Heart right ventricle (tissue), 16 donors: ENCODE data around the gene DCDC2C. TPM values are rescaled to one million over a fixed set of nuclear protein-coding genes. Genes with fewer than 3 reads are reported as not detected.
A peak's percentile ranks its signal among the peaks of the same experiment; 100 is the strongest.

Experiments
- ATAC-seq, 8 donors: fragments of 200-7000 bp; cut with Tn5 transposase; one replicate each; pipeline ENCODE4 v1.9.1; 2020; ENCODE audit warnings: mild to moderate bottlenecking in 8 of 8, moderate library complexity in 8 of 8, moderate number of reproducible peaks in 1 of 8
- DNase-seq, 2 donors: peaks; one replicate each; pipeline ENCODE4 v3.0.0-alpha.2; 2020
- H3K27ac ChIP-seq, 10 donors: fragments of 200-600 bp; sonication (generic) in 2 of 10; one replicate each; pipeline versions ENCODE4 v1.5.0 to v1.8.0; 2020 to 2022; ENCODE audit warnings: mild to moderate bottlenecking in 3 of 10
- H3K27me3 ChIP-seq, 7 donors: fragments of 200-600 bp; one replicate each; pipeline ENCODE4 v1.8.0; 2021 to 2022; ENCODE audit warnings: mild to moderate bottlenecking in 2 of 7
- H3K36me3 ChIP-seq, 9 donors: fragments of 200-600 bp; sonication (generic) in 1 of 9; one replicate each; pipeline versions ENCODE4 v1.5.0 to v1.8.0; 2020 to 2022; ENCODE audit warnings: mild to moderate bottlenecking in 2 of 9
- H3K4me1 ChIP-seq, 9 donors: fragments of 200-600 bp; sonication (generic) in 1 of 9; one replicate each; pipeline versions ENCODE4 v1.5.0 to v1.8.0; 2020 to 2022; ENCODE audit warnings: mild to moderate bottlenecking in 4 of 9
- H3K4me3 ChIP-seq, 10 donors: fragments of 200-600 bp; sonication (generic) in 2 of 10; one replicate each; pipeline versions ENCODE4 v1.5.0 to v1.8.0; 2020 to 2022; ENCODE audit warnings: mild to moderate bottlenecking in 7 of 10, moderate library complexity in 2 of 10
- H3K9me3 ChIP-seq, 11 donors: fragments of 200-600 bp in 10 of 11; sonication (generic) in 2 of 11; one replicate each; pipeline versions ENCODE4 v1.5.0 to v1.8.0; 2013 to 2022; ENCODE audit warnings: mild to moderate bottlenecking in 2 of 11, control low read depth in 1 of 11, moderate library complexity in 1 of 11
- WGBS, 2 donors: extraction: QIAGEN DNeasy Blood & Tissue Kit; methylation state at CpG; one replicate each; pipeline ENCODE4 v1.1.7; 2013; ENCODE audit warnings: inconsistent platforms in 1 of 2; 5-methylcytosine and 5-hydroxymethylcytosine counted together
- intact Hi-C, 10 donors: fragments of 100-400 bp; cut with DNase I; formaldehyde crosslinking; loops; one replicate each; pipeline versions ENCODE4 v1.11.1 to v1.14.2; 2022
- polyA plus RNA-seq, 2 donors: library from polyadenylated mRNA; stranded (reverse); fragments of 200-250 nt; gene quantifications; one replicate each; pipeline ENCODE4 v1.2.3, GENCODE V29; 2013
- total RNA-seq, 10 donors: library from RNA; stranded (reverse); fragmentation: NEBNext Ultra II Directional in 3 of 10; extraction: Animal tissue kit (Norgen Biotek cat#: 25700) in 3 of 10; gene quantifications; one replicate each; pipeline versions ENCODE4 v1.2.1 to v1.2.4, GENCODE V29; 2021 to 2023
- TF ChIP-seq, protein P1 (sequence below), 9 donors: fragments of 200-600 bp; sonication (generic) in 2 of 9; IDR thresholded peaks; one replicate each; pipeline versions ENCODE4 v1.5.0 to v1.8.0; 2021 to 2022; ENCODE audit warnings: antibody characterized with exemption in 9 of 9, mild to moderate bottlenecking in 5 of 9, moderate library complexity in 1 of 9
- donor health status: Arrhythmogenic right ventricular cardiomyopathy.
- donor health status: ischemic (EF 13 %, LVEDD 7.1; RV severe dilation, severe dysfunction).
- donor health status: healthy with polysubstance abuse.
- donor health status: DM: no; HTN: yes; CAD: no.
- donor health status: DM: no; HTN: no; CAD: no.
- donor health status: ischemic (EF 25% LVEDD 6.9; RV normal size, moderate dysfunction).
- donor health status: ischemic (EF 25% LVEDD 5.7; RV mildly dilated, moderate dysfunction).
- donor health status: healthy.
- donor health status: DM: yes; HTN: yes; CAD: no.
- donor health status: Ischemic cardiomyopathy.
- donor health status: ischemic (EF 35%, LVEDD 5.7; RV mildly dilated, moderate dysfunction).
- donor health status: nonischemic (EF 11% LVEDD 7.7; RV severe dilation, severe dysfunction).
- donor health status: DM: yes; HTN: yes; CAD: no.
- donor health status: PGD.
- donor health status: ischemic (EF 29% LVEDD 5.4; RV normal size, mild dysfunction).
- donor health status: nonischemic (EF 23%, LVEDD 6.1; RV moderate dilation, normal function).

DCDC2C gene
- total and polyA plus RNA-seq, 12 donors, result 0.66 TPM; not detected in 11

DNA sequence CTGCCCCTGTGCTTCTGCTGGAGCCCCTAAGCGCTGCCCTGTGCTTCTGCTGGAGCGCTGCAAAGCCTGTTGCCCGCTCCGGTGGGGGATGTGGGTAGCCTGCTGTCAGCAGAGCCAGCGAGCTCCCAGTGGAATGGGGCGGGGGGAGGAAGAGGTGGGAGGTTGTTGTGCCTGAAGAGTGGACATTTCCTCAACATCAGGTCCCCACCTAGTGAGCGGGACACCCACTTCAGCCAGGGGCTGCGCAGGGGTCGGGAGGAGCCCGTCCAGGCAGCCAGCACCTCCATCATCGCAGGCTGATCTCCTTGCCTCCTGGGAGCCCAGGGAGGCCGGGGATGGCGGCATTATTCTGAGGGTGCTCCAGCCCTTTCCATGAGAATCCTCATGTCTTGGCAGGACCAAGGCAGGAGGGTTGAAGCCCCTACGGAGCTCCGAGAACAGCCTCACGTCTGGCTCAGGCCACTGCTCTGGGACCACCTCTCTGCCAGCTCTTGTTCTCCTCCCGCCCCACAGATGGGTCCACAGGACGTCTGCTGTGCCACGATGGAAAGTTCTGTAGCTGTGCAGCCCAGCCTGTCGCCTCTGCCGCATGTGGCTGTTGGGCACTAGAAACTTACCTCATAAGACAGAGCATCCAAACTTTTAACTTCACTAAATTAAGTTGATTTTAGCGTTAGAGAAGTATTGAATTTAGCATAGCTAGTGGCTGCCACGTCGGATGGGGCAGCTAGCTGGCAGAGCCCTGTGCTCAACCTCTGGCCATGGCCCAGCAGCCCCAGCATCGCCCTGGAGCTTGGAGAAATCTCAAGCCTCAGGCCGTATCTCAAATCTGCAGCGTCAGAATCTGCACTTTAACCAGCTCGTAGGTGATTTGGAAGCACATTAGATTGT lies 47.3 kb upstream of the DCDC2C start:
- intact Hi-C loops, result loop anchor here in 4 of 10 donors (5.0 to 10.0 kb wide), 5 partner anchors 71 to 1531 kb away; partner anchors contain the start of gene RPS7 (in 2 of the 4)
- TF ChIP-seq, protein P1, sequence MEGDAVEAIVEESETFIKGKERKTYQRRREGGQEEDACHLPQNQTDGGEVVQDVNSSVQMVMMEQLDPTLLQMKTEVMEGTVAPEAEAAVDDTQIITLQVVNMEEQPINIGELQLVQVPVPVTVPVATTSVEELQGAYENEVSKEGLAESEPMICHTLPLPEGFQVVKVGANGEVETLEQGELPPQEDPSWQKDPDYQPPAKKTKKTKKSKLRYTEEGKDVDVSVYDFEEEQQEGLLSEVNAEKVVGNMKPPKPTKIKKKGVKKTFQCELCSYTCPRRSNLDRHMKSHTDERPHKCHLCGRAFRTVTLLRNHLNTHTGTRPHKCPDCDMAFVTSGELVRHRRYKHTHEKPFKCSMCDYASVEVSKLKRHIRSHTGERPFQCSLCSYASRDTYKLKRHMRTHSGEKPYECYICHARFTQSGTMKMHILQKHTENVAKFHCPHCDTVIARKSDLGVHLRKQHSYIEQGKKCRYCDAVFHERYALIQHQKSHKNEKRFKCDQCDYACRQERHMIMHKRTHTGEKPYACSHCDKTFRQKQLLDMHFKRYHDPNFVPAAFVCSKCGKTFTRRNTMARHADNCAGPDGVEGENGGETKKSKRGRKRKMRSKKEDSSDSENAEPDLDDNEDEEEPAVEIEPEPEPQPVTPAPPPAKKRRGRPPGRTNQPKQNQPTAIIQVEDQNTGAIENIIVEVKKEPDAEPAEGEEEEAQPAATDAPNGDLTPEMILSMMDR (IDR thresholded peaks at IDR 0.05), result no peak
- Histone ChIP-seq H3K27ac (no peak overlapping the region), H3K9me3 (peaks cover 0 to 4% (median 0%) of the 10 kb centered on the region in 11 donors), H3K27me3 (peaks cover 0 to 15% (median 0%) of the 10 kb centered on the region in 7 donors), H3K4me3 (no peak overlapping the region), H3K36me3 (no peaks in the 10 kb centered on the region), H3K4me1 (peaks cover 2 to 41% (median 21%) of the 10 kb centered on the region in 9 donors)
- WGBS, 2 donors, result 73 to 76% methylated on average over 28 of the region's 28 CpGs
- ATAC-seq (peak in 1 of 8 donors; percentile 6), DNase-seq (no peak)

- H3K27ac ChIP-seq, result no peak overlapping the region
- H3K9me3 ChIP-seq, result peaks cover 0 to 4% (median 0%) of the 10 kb centered on the region in 11 donors
- DNase-seq, result no peak
- WGBS, 2 donors, result 63 to 65% methylated on average over 36 of the region's 36 CpGs
- peaks cover 2 to 34% (median 15%) of the 10 kb centered on the region in 9 donors for H3K4me1 ChIP-seq
- TF ChIP-seq, protein P1 (IDR thresholded peaks at IDR 0.05), result peak in 1 of 9 donors; percentile 27
- intact Hi-C loops, result loop anchor here in 4 of 10 donors (5.0 to 10.0 kb wide), 5 partner anchors 72 to 1532 kb away; partner anchors contain the start of gene RPS7 (in 2 of the 4)
- peaks cover 0 to 7% (median 0%) of the 10 kb centered on the region in 7 donors for H3K27me3 ChIP-seq
- H3K4me3 ChIP-seq, result no peak overlapping the region
- ATAC-seq, result peak in 3 of 8 donors; percentile 14 to 41 (median 20)
- no peaks in the 10 kb centered on the region for H3K36me3 ChIP-seq
Observed at GRCh38 chr2:3656762-3657721, 46.3 kb upstream of the DCDC2C start.

- Histone ChIP-seq H3K4me3 (no peak within 1 kb of the TSS), H3K36me3 (no peaks in the 10 kb centered on the region), H3K4me1 (peaks cover 0 to 32% (median 12%) of the 10 kb centered on the region in 9 donors), H3K9me3 (peaks cover 0 to 4% (median 0%) of the 10 kb centered on the region in 11 donors), H3K27me3 (no peaks in the 10 kb centered on the region), H3K27ac (peak within 1 kb of the TSS in 8 of 10 donors; percentile 1 to 80 (median 64))
- no peak for DNase-seq
- intact Hi-C loops, result loop anchor here in 4 of 10 donors (5.0 to 10.0 kb wide), 5 partner anchors 73 to 1533 kb away; partner anchors contain the start of gene RPS7 (in 2 of the 4)
- no peak for ATAC-seq
- 76 to 84% methylated on average over 7 of the region's 7 CpGs for WGBS, 2 donors
- TF ChIP-seq, protein P1 (IDR thresholded peaks at IDR 0.05), result no peak
Observed at GRCh38 chr2:3657881-3658280, 45.5 kb upstream of the DCDC2C start, which contains the start of gene ALLC. TSS of gene ALLC (plus strand) at chr2:3658200. CDS start at chr2:3671158, 12,958 bp downstream.
